Measurements from ENCODE around the gene SLC35F3.

DNA sequence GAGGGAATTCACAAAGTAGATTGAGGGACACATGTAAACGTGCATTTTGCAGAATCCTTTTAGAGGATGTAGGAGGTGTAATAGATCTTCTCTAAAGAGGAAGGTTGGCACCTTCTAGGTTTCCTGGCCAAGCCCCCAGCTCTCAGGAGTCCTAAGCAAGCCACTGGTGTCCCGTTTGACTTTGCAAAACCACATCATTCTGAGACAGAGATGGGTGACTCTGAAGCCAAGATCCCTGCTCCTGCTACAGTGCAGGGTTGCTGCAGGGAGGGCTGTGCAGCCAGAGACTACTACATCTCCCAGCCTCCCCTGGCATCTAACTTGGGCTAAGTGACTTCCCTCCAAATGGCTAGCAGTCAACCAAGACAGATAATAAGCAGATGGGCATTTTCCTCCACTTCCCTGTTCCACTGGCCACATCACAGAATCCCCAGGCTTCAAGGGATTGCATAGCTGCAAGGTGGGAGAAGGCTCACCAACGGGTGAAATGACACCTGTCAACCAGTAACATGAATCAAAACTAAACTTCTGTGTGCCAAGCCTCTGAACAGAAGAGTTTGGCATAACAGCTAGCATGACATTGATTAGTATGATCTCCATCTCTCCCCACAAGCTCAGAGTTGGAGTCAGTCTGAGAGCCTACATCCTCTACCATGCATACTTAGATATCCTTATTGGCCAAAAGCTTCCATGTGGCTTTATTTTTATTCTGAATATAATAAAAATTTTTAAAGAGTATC is 339.2 kb downstream of the SLC35F3 start:
- TF ChIP-seq, protein P1, sequence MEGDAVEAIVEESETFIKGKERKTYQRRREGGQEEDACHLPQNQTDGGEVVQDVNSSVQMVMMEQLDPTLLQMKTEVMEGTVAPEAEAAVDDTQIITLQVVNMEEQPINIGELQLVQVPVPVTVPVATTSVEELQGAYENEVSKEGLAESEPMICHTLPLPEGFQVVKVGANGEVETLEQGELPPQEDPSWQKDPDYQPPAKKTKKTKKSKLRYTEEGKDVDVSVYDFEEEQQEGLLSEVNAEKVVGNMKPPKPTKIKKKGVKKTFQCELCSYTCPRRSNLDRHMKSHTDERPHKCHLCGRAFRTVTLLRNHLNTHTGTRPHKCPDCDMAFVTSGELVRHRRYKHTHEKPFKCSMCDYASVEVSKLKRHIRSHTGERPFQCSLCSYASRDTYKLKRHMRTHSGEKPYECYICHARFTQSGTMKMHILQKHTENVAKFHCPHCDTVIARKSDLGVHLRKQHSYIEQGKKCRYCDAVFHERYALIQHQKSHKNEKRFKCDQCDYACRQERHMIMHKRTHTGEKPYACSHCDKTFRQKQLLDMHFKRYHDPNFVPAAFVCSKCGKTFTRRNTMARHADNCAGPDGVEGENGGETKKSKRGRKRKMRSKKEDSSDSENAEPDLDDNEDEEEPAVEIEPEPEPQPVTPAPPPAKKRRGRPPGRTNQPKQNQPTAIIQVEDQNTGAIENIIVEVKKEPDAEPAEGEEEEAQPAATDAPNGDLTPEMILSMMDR (conservative IDR thresholded peaks at IDR 0.05 in 1 of 2, IDR thresholded peaks at IDR 0.05 in 1 of 2; ENCODE audit: extremely low read depth in 1 of 2, insufficient read depth in 1 of 2, low read depth in 1 of 2, low read length in 2 of 2): no peak
- TF ChIP-seq EZH2 (IDR thresholded peaks at IDR 0.05; ENCODE audit: borderline replicate concordance, low read length): no peak

All from mammary epithelial cell (primary cell).